NCI-H2196 treated with DMSO at 0.1 percent for 48 hours (cell line): ENCODE results near the gene EXOC3.

Experiments
- DNase-seq: peaks from one replicate; lab custom pipeline; 2025; ENCODE audit not compliant: unreplicated experiment; lab: John Stamatoyannopoulos, UW

Gene EXOC3

DNA sequence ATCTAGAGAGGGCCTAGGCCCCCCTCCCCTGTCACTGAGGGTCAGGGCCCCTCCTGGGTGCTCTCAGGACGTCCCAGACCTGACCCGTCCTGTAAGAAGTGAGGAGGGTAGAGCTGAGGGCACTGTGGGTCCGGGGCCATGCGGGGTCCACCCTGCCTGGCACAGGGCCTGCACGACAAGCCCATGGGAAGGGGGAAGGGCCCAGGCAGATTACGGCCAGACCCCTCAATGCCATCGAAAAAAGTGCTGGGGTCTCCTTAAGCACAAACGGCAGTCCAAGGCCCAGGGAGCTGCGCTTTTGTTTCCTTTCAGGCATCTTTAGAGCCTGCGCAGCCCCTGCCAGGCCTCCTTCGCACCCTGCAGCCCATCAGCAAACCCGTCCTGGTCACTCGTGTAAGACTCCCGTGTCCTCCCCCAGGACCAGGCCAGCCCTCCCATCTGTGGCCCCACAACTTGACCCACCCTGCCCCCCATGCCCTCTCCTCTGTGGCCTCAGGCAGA, 4.4 kb upstream of the EXOC3 start:
- DNase-seq = no peak

- DNase-seq = no peak
These were observed 3.8 kb upstream of the EXOC3 start for GRCh38 chr5:439181-439580.

DNA sequence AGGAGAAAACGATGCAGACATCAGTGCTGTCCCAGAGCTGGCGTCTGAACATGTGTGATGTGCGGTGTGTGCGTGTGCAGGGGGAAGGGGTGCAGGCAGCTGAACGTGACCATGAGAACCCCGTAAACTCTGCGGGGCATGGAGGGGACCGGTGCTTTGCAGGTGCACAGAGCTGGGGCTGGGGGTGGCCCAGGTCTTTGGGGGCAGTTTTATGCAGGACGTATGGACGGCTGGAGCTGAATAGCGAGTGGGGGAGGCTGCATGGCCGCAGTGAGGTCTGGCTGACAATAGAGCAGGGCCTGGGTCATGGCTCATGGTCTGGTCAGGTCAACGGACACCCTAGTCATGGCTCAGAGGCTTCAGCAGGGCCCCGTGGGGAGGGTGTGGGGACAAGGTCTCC, 3.3 kb upstream of the EXOC3 start:
- no peak for DNase-seq

- no peak for DNase-seq
These were observed 2.4 kb upstream of the EXOC3 start for GRCh38 chr5:440401-441201.

DNA sequence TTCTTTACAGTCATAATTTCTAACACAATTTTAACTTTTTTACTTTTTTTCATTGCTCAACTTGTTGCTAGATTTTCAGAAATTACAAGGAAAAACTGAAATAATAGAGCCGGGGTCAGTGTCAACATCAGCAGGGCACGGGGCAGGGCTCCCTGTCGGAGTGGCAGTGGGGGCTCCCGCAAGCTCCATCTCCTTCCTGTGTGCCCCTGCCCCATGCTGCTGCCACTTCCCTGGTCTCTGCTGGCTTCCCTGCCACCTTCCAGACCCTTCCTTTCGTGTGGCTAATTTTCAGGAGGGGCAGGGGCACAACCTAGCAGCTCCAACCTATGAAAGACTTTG, 1.0 kb upstream of the EXOC3 start:
- no peak for DNase-seq

DNA sequence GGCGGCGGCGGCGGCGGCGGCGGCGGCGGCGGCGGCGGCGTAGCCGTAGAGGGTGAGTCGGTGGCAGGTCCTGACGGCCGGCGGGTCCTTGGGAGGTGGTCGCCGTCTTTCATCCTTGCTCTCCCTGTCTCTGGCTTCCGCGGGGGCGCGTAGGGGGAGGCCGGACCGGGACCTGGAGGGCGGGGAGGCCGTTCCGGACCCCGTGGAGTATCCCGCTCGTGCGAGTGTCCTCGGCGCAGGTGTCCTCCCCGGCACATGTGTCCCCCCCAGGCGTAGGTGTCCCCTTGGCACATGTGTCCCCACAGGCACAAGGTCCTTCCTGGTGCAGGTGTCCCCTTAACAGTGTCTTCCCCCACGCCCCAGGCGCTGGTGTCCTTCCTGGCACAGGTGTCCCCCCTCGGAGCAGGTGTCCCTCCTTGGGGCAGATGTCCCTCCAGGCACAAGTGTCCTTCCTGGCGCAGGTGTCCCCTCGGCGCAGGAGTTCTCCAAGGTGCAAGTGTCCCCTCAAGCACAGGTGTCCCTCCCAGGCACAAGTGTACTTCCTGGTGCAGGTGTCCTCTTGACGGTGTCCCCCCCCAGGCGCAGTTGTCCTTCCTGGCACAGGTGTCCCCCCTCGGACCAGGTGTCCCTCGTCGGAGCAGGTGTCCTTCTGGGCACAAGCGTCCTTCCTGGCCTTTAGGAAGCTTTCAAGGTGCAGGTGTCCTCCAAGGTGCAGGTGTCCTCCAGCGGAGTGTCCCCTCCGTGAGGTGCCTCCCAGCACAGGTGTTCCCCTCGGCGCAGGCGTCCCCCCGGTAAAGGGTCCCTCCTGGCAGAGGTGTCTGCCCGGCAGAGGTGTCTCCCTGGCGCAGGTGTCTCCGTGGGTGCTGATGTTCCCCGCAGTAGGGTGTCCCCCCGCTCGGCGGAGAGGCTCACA, 519 bp downstream of the EXOC3 start:
- DNase-seq = no peak

- no peak for DNase-seq
These were observed 1.2 kb downstream of the EXOC3 start for GRCh38 chr5:444226-444625.

GRCh38 chr5:445591-445990, 2.6 kb downstream of the EXOC3 start:
- no peak for DNase-seq

DNA sequence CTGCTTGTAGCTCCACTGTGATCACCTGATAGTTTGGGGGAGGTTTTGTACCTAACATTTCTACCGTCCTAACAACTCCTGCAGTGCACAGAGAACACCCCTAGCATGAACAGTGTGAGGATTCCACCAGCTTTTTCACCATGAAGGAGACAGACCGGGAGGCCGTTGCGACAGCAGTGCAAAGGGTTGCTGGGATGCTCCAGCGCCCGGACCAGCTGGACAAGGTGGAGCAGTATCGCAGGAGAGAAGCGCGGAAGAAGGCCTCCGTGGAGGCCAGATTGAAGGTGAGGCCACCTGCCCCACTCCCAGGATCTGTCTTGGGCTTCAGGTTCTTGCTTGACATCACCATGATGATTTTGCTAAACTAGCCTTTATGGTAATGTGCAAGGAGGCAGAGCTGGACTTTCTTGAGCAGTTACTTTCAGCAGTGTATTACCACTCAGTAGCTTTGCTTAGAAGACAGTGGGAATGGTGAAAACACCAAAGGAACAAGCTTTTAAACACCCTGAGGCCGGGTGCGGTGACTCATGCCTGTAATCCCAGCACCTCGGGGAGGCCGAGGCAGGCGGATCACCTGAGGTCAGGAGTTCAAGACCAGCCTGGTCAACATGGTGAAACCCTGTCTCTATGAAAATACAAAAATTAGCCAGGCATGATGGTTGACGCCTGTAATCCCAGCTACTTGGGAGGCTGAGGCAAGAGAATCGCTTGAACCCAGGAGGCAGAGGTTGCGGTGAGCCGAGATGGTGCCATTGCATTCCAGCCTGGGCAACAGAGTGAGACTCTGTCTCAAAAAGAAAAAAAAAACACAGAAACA, 3.3 kb downstream of the EXOC3 start:
- no peak for DNase-seq

DNA sequence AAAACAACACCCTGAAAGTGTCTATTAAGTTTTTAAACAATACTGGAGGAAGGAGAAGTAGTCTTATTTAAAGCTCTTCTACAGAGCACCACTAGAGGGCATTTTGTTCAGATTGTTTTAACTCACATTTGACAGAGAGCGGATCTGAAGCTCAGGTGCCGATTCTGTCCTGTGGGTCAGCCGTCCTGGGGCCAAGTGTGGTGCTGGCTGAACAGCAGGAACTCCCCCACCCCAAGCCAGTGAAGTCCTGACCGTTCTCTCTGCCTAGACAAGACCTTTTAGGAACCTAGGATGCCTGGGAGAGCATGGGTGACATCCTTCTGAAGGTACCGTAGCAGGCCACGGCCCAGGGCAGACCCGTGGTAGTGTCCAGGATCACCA, 3.9 kb downstream of the EXOC3 start:
- DNase-seq = peak; percentile 10

DNA sequence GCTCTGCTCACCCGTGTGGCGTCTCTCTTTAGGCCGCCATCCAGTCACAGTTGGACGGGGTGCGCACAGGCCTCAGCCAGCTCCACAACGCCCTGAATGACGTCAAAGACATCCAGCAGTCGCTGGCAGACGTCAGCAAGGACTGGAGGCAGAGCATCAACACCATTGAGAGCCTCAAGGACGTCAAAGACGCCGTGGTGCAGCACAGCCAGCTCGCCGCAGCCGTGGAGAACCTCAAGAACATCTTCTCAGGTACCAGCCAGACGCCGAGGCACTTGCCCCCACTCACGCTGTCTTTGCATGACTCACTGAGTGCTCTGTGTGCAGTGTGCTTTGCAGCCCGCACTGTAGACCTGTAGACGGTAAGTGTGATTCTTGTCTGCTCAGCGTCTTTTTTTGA, 4.5 kb downstream of the EXOC3 start:
- DNase-seq = no peak

DNA sequence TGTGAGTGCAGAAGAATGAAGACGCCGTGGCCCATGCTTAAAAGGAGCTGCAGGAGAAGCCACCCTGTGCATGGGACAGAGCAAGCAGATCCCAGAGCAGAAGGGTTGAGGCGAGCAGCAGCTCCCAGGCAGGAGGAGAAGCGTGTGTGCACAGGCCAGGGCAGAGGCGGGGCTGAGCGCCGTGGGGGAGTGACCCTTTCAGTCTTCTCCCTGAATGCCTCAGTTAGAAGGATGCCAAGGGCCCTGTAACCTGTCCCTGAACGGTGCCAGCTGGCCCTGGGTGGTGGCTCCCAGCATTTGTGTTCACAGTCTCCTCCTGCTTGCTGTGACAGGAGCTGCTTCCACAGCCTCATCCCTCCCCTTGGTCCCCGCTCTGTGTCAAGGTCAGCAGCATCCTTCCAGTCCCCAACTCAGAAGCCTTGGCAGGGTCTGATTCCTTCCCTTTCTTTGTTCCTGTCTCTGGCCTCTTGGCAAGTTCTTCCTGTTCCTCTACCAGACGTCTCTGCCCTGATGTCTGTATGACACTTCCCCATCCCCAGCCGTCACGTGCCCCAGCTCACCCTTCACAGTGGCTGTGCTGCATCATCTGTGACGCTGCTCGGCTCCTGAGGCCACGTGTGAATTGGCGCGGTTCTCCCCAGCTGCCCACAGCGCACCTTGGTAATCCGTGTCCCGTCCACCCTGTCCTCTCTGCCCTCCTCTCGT, 5.2 kb downstream of the EXOC3 start:
- DNase-seq = no peak

GRCh38 chr5:448766-449090, 5.8 kb downstream of the EXOC3 start:
- DNase-seq = no peak

- DNase-seq = no peak
These were observed 6.2 kb downstream of the EXOC3 start for GRCh38 chr5:449151-449550.

GRCh38 chr5:451587-452458, 8.8 kb downstream of the EXOC3 start:
- DNase-seq = no peak

DNA sequence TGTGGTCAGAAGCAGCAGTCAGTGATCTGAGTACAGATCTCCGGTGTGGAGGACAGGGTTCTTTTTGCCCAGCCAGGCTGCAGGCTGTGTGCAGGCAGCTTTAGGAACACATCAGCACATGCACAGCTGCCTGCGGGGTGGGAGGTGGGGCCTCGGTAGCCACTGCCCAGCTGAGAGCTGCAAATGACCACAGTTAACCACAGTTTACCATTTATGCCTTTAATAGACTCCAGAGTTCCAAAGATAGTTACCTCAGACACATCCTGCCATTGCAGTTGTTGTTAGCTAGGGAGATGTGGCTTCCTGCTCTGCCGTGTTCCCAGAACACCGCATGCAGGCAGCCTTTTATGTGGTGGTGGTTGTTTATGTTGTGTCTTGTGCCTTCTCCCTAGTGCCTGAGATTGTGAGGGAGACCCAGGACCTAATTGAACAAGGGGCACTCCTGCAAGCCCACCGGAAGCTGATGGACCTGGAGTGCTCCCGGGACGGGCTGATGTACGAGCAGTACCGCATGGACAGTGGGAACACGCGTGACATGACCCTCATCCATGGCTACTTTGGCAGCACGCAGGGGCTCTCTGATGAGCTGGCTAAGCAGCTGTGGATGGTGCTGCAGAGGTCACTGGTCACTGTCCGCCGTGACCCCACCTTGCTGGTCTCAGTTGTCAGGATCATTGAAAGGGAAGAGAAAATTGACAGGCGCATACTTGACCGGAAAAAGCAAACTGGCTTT, 10.2 kb downstream of the EXOC3 start:
- no peak for DNase-seq

DNA sequence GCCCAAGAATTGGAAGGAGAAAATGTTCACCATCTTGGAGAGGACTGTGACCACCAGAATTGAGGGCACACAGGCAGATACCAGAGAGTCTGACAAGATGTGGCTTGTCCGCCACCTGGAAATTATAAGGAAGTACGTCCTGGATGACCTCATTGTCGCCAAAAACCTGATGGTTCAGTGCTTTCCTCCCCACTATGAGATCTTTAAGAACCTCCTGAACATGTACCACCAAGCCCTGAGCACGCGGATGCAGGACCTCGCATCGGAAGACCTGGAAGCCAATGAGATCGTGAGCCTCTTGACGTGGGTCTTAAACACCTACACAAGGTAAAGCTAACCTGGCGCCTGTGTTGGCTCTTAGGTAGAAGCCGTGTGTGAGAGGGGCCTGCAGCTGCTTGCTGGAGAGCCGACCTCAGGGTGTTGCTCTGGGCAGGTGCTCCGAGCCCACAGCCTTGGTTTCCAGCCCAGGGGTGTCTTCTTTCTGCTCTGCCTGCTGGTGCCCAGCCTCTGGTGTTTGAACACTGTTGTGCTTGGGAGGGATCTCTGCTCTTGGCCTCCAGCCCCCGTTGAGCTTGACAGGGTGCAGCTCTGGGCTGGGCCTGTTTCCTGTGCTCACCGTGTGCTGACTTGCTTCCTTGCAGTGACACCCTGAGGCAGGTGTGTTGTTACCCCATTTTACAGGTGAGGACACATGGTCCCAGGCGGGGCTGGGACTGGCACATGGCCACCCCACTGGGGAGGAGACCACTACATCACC, 10.9 kb downstream of the EXOC3 start:
- DNase-seq = no peak

DNA sequence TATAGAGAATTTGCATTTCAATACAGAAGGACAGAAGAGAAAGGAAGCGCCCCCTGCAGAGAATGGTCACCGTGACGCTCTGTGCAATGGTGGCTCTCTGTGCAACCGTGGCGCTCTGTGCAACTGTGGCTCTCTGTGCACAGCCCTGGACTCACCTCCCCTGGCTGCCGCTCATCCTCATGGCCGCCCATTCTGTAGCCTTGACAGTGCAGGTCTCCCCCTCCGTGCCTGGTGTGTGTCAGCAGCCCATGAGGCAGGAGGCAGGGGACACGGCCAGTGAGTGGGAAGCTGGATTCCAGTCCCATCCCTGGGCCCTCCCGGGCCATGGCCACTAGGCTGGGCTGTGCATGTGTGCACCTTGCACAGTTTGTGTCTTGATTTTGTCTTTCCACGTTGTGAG, 12.0 kb downstream of the EXOC3 start:
- no peak for DNase-seq

DNA sequence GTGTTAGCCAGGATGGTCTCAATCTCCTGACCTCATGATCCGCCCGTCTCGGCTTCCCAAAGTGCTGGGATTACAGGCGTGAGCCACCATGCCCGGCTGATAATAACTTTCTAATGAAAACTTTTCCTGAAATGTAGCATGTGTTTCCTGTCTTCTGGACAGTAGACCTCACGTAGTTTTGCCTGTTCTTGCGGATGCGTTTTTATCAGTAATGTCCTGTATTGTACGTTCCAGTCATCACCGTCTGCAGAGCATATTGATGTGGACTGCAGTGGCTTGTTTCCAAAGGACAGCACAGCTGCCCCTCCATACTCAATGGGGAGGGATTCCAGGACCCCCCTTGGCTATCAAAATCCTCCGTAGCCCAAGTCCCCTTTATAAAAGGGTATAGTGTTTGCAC, 12.8 kb downstream of the EXOC3 start:
- DNase-seq = no peak
